Gastrocnemius medialis (tissue), 4 donors: ENCODE measurements around the gene TSPAN9. TPM values are rescaled to one million over a fixed set of nuclear protein-coding genes. Genes with fewer than 3 reads are reported as not detected.

Experiments
- ATAC-seq, 2 donors: fragments of 150-250 bp; one replicate each; pipeline ENCODE4 v1.9.1; 2016
- DNase-seq, 2 donors: peaks; one replicate each; pipeline ENCODE4 v3.0.0-alpha.2; 2019
- H3K27ac ChIP-seq, 4 donors: fragments of 200-600 bp; sonication (generic); 1 replicate in 1 of 4; 2 replicates in 3 of 4; pipeline ENCODE4 v1.5.1; 2016 to 2018; ENCODE audit warnings: mild to moderate bottlenecking in 2 of 4, moderate library complexity in 1 of 4
- H3K27me3 ChIP-seq, 3 donors: fragments of 200-600 bp; sonication (generic) in 2 of 3; 1 replicate in 1 of 3; 2 replicates in 2 of 3; pipeline versions ENCODE4 v1.5.1 to v1.6.0; 2016 to 2019; ENCODE audit warnings: mild to moderate bottlenecking in 1 of 3, moderate library complexity in 1 of 3
- H3K36me3 ChIP-seq, 2 donors: fragments of 200-600 bp; sonication (generic) in 1 of 2; one replicate each; pipeline ENCODE4 v1.5.1; 2017 to 2018
- H3K4me1 ChIP-seq, 2 donors: fragments of 200-600 bp; sonication (generic) in 1 of 2; one replicate each; pipeline ENCODE4 v1.5.1; 2016 to 2017; ENCODE audit warnings: mild to moderate bottlenecking in 2 of 2
- H3K4me3 ChIP-seq, 4 donors: fragments of 200-600 bp; sonication (generic) in 3 of 4; 1 replicate in 1 of 4; 2 replicates in 3 of 4; pipeline ENCODE4 v1.5.1; 2016 to 2019; ENCODE audit warnings: mild to moderate bottlenecking in 2 of 4
- H3K9me3 ChIP-seq, 3 donors: fragments of 200-600 bp; sonication (generic) in 2 of 3; 1 replicate in 1 of 3; 2 replicates in 2 of 3; pipeline ENCODE4 v1.5.1; 2016 to 2019
- CTCF ChIP-seq, 5 experiments: fragments of 450-650 bp in 3 of 5; fragments of 200-600 bp in 2 of 5; sonication (generic) in 2 of 5; IDR thresholded peaks in 4 of 5; conservative IDR thresholded peaks in 1 of 5; 1 replicate in 4 of 5; 2 replicates in 1 of 5; pipeline ENCODE4 v1.5.1; 2016 to 2019; ENCODE audit warnings: antibody characterized with exemption in 5 of 5, mild to moderate bottlenecking in 3 of 5, moderate library complexity in 3 of 5
- POLR2A ChIP-seq, 2 donors: fragments of 450-650 bp; IDR thresholded peaks; one replicate each; pipeline ENCODE4 v1.6.1; 2017; ENCODE audit warnings: antibody characterized with exemption in 2 of 2, mild to moderate bottlenecking in 2 of 2, moderate library complexity in 2 of 2
- in situ Hi-C, 4 donors: fragments of 200-750 bp; cut with MboI; loops; one replicate each; pipeline versions ENCODE4 v1.15.0 to v1.8.0; 2017; ENCODE audit warnings: low sequenced_read_pairs in 4 of 4
- intact Hi-C: fragments of 100-400 bp; cut with DNase I; formaldehyde crosslinking; loops from one replicate; pipeline ENCODE4 v1.15.1; 2023; ENCODE audit warnings: low total_unique reads
- total RNA-seq, 4 donors: library from RNA; depleted of rRNA; stranded (reverse); fragments of >200 nt; gene quantifications; one replicate each; pipeline versions ENCODE4 v1.1.0 to v1.2.3, GENCODE V29; 2016

Gene TSPAN9
- total RNA-seq, 4 donors from 2014 or later = 4.7 to 9.4 (median 7.4) TPM

GRCh38 chr12:3305464-3305863, 228.3 kb downstream of the TSPAN9 start:
- Histone ChIP-seq H3K36me3 (no peaks in the 10 kb centered on the region), H3K27me3 (no peaks in the 10 kb centered on the region), H3K4me1 (peaks cover 4 to 5% of the 10 kb centered on the region in 2 donors), H3K27ac (no peak overlapping the region), H3K4me3 (no peak overlapping the region), H3K9me3 (no peaks in the 10 kb centered on the region)
- DNase-seq (no peak), ATAC-seq (no peak)
- TF ChIP-seq POLR2A (IDR thresholded peaks at IDR 0.05) = no peak
- no peak for TF ChIP-seq CTCF (IDR thresholded peaks at IDR 0.05 in 4 of 5, conservative IDR thresholded peaks at IDR 0.05 in 1 of 5)
- intact Hi-C loops = loop anchor here (10.0 kb wide), 1 partner anchor 349 kb away; no protein-coding TSS in a partner anchor
- in situ Hi-C loops = loop anchor here in 1 of 4 donors (25.0 kb wide), 1 partner anchor 332 kb away; no protein-coding TSS in a partner anchor

- H3K27ac ChIP-seq = no peak overlapping the region
- no peaks in the 10 kb centered on the region for H3K9me3 ChIP-seq
- no peak overlapping the region for H3K4me3 ChIP-seq
- DNase-seq (no peak), ATAC-seq (no peak)
- intact Hi-C loops = loop anchor here (10.0 kb wide), 1 partner anchor 349 kb away; no protein-coding TSS in a partner anchor
- TF ChIP-seq POLR2A (IDR thresholded peaks at IDR 0.05) = no peak
- no peak for TF ChIP-seq CTCF (IDR thresholded peaks at IDR 0.05 in 4 of 5, conservative IDR thresholded peaks at IDR 0.05 in 1 of 5)
- no peaks in the 10 kb centered on the region for H3K27me3 ChIP-seq
- no peaks in the 10 kb centered on the region for H3K36me3 ChIP-seq
- in situ Hi-C loops = loop anchor here in 1 of 4 donors (25.0 kb wide), 1 partner anchor 331 kb away; no protein-coding TSS in a partner anchor
- H3K4me1 ChIP-seq = no peaks in the 10 kb centered on the region
Observed at GRCh38 chr12:3305904-3306619, 228.9 kb downstream of the TSPAN9 start.

GRCh38 chr12:3307389-3307788, 230.2 kb downstream of the TSPAN9 start:
- in situ Hi-C loops = loop anchor here in 1 of 4 donors (25.0 kb wide), 1 partner anchor 330 kb away; no protein-coding TSS in a partner anchor
- ATAC-seq (no peak), DNase-seq (no peak)
- Histone ChIP-seq H3K27me3 (no peaks in the 10 kb centered on the region), H3K36me3 (no peaks in the 10 kb centered on the region), H3K27ac (no peak overlapping the region), H3K4me1 (no peaks in the 10 kb centered on the region), H3K4me3 (no peak overlapping the region), H3K9me3 (no peaks in the 10 kb centered on the region)
- TF ChIP-seq CTCF (IDR thresholded peaks at IDR 0.05 in 4 of 5, conservative IDR thresholded peaks at IDR 0.05 in 1 of 5) = no peak
- intact Hi-C loops = loop anchor here (10.0 kb wide), 1 partner anchor 347 kb away; no protein-coding TSS in a partner anchor

- in situ Hi-C loops = loop anchor here in 1 of 4 donors (25.0 kb wide), 1 partner anchor 329 kb away; no protein-coding TSS in a partner anchor
- intact Hi-C loops = loop anchor here (10.0 kb wide), 1 partner anchor 347 kb away; no protein-coding TSS in a partner anchor
- Histone ChIP-seq H3K36me3 (no peaks in the 10 kb centered on the region), H3K9me3 (no peaks in the 10 kb centered on the region), H3K27ac (no peak overlapping the region), H3K4me3 (no peak overlapping the region), H3K4me1 (no peaks in the 10 kb centered on the region), H3K27me3 (no peaks in the 10 kb centered on the region)
- no peak for ATAC-seq
- TF ChIP-seq CTCF (IDR thresholded peaks at IDR 0.05 in 4 of 5, conservative IDR thresholded peaks at IDR 0.05 in 1 of 5) (no peak), POLR2A (IDR thresholded peaks at IDR 0.05) (no peak)
- no peak for DNase-seq
Observed at GRCh38 chr12:3308063-3308462, 230.9 kb downstream of the TSPAN9 start.
